NCI-H2196 (cell line): ENCODE measurements around the gene SENP1.

Source experiments
- DNase-seq: peaks from one replicate; lab custom pipeline; 2025; ENCODE audit not compliant: unreplicated experiment; lab: John Stamatoyannopoulos, UW

Gene SENP1

DNA sequence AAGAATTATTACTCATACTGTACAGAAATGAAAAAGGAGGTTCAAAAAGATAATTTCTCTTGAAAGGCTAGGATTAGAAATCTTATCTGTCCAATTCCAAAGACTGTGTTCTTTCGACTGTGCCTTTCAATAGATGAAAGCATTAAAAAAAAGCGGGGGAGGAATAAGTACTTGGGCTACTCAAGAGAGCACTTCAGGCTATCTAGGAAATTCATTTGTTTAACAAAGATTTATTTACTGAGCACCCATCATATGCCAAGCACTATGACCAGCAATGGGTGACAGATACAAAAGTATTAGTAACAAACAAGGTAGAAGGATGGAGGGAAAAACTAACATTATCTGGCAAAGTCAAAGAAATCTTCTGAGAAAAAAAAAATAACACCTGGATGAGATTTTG is 37.4 kb downstream of the SENP1 start:
- DNase-seq: no peak

- DNase-seq: no peak
Measured at GRCh38 chr12:48067250-48067938, 38.5 kb downstream of the SENP1 start.

DNA sequence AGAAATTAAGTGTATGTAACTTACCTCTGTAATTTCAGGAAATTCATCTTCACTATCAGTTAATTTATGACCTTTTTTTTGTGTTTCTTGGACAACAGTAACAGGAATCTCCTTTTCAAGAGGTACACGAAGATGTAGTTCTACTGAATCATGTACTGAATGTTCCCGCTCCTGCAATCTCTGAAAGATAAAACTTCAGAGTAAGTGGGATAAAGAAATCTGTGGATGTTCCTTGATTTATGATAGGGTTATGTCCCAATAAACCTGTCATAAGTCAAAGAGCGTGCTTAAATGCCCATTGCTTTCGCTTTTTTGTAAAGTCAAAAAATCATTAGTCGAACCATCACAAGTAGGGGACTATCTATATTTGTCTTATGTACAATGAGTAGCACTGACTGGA is 40.8 kb downstream of the SENP1 start:
- no peak for DNase-seq

GRCh38 chr12:48063530-48063929 is 42.3 kb downstream of the SENP1 start:
- no peak for DNase-seq

GRCh38 chr12:48061938-48062719 is 43.8 kb downstream of the SENP1 start:
- DNase-seq: no peak

GRCh38 chr12:48060474-48060873 is 45.4 kb downstream of the SENP1 start:
- DNase-seq: no peak

- no peak for DNase-seq
Measured at GRCh38 chr12:48058771-48059170, 47.1 kb downstream of the SENP1 start.

- no peak for DNase-seq
Measured at GRCh38 chr12:48054955-48055821, 50.7 kb downstream of the SENP1 start.

- no peak for DNase-seq
Measured at GRCh38 chr12:48053883-48054282, 52.0 kb downstream of the SENP1 start.

DNA sequence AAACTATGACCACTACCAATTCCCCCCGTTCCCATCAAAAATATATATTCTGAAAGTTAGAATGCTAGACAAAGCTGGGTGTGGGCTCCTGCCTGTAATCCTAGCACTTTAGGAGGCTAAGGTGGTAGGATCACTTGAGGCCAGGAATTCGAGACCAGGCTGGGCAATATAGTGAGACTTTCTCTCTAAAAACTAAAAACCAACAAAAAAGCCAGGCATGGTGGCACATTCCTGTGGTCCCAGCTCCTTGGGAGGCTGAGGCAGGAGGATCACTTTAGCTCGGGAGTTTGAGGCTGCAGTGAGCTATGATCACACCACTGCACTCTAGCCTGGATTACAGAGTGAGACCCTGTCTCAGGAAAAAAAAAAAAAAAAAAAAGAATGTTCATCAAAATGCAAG is 52.8 kb downstream of the SENP1 start:
- DNase-seq: no peak

GRCh38 chr12:48051681-48052080 is 54.2 kb downstream of the SENP1 start:
- no peak for DNase-seq

DNA sequence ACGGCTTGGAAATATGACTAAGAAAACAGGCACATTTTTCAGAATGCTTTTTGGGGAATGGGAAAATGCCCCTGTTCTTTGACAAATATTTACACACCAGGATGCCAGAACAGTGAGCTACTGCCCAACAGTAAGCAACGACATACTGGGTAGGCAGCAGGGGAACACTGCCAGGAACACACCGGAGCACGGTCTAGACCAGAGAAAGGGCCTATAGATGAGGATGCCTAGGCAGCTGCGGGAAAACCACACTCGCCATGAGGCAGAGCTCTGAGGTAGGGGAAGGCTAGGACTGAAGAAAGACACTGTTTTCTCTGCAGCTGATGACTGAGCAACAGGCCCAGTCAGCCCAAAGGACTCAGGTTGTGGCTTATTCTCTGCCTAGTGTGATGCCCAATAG is 55.7 kb downstream of the SENP1 start:
- no peak for DNase-seq

- no peak for DNase-seq
Measured at GRCh38 chr12:48045965-48046518, 59.8 kb downstream of the SENP1 start.

DNA sequence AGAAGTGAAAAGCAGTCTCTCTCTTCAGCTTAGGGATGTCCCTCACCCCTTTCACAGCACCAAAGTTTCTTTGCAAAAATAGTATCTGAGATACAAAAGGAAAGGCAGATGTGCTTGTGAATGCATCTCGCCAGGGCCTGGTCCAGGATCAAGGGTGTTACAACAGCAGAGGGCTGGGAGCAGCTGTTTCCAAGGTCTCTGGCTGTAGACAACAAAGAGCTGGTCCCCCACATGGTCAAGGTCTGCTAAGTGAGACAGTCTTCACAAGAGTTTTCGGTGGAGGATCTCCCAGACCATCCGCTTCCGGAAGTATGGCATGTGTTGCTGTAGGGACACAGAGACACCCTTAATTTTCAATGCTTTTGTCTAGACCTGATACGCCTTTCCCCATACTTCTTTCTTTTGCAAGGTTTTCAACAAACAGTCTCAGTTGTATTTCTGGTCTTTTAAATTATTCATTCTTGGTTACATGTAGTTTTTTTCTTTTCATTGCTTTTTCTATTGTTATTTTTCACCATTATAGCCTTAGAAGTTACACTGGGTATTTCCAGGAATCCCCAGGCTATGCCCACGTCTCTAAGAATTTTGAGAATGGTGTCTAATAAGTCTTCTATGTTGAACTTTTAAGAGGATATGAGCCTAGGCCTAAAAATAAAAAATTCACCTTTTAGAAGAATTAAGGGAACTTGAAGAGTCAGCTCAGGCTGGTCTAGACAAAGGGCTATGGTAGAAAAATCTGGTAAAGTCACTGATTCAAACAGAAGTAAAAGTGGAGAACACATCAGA is 60.6 kb downstream of the SENP1 start:
- no peak for DNase-seq

GRCh38 chr12:48044396-48044795 is 61.5 kb downstream of the SENP1 start:
- no peak for DNase-seq

GRCh38 chr12:48043771-48044170 is 62.1 kb downstream of the SENP1 start:
- DNase-seq: no peak

DNA sequence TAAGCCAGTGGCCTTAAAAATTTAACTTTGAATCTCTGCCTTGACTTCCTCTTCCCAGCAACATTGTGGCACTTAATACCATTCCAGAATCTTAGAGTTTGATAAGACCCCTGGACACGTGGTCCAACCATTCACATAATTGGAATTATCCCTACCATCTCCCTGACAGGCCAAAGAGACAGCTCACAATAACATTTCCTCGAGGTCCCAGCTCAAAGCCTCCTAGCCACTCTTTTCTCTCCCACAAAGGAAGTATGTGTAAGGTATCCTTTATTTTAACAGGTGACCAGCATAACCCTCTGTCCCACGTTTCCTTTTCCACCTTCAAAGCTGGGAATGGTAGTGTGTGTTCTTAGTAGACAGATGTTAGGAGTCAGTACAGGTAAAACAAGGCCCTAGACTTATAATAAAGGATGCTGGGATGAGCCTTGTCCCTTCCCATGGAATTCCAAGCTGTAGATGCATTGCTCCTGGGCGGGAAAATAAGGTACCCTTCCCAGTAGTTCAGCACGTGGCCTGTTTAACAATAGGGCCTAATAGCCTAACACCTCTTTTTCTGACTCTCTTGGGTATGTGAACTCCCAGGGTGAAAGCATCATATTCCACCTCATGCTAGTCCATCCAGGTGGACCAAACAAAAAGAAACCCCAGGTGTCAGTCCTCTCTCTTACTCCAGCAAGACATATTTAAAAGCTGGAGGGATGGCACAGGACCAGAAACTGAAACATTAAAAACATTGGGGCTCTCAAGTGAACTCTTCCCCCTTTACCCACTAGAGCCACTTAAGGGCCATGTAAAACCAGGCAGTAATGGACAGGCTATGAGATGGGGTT is 64.1 kb downstream of the SENP1 start:
- DNase-seq: no peak

GRCh38 chr12:48040354-48040753 is 65.5 kb downstream of the SENP1 start:
- no peak for DNase-seq

DNA sequence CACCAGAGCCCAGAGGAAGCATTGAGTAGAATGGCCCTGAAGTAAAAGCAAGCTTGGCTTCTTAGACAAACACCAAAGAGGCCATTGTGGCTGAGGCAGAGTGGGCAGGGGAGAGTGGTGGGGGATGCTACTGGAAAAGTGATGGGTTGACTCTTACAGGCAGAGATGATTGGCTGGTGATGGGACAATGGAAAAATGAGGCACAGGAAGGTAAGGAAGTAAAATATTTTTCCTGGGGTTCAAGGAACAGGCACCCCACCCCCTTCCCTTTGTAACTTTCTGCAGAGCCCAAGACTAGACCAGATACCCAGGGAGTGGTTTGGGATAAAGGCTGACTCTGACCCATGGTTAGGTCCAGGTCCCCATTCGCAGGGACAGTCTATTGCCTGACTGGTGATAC is 66.7 kb downstream of the SENP1 start:
- DNase-seq: no peak

DNA sequence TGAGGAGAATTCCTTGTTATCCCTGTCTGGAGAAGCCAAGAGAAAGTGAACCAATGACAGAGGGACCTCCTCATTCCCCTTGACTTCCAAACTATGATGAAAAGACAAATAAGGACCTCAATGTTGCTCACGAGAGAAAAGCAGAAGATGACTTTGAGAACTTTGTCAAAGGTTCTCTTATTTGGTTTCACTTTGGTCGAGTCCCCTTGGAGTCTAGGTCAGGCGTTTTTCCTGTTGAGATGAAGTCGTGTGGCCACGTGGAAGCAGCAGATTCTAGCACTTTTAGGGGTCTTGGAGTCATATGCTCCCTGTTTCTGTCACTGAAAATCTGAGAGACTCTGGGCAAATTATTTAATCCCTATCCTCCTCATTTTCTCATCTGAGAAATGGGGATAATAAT is 67.8 kb downstream of the SENP1 start:
- no peak for DNase-seq
